KMS-11 (cell line): ENCODE results near the gene SEMA3D.

ENCODE experiments used
- H2AFZ ChIP-seq: fragments of 200-600 bp; sonication (generic); 2 replicates; pipeline ENCODE4 v1.6.1; 2016; ENCODE audit warnings: antibody characterized with exemption, mixed run types, low read depth
- H3K27ac ChIP-seq: fragments of 200-600 bp; sonication (generic); 2 replicates; pipeline ENCODE4 v1.6.1; 2016; ENCODE audit warnings: mild to moderate bottlenecking, mixed run types
- H3K27me3 ChIP-seq: fragments of 200-600 bp; sonication (generic); 2 replicates; pipeline ENCODE4 v1.6.1; 2017; ENCODE audit warnings: mild to moderate bottlenecking, low read depth, mixed run types, moderate library complexity; ENCODE audit not compliant: insufficient read depth
- H3K36me3 ChIP-seq: fragments of 200-600 bp; sonication (generic); 2 replicates; pipeline ENCODE4 v1.6.1; 2017; ENCODE audit warnings: mild to moderate bottlenecking, mixed run types; ENCODE audit not compliant: insufficient read depth
- H3K4me1 ChIP-seq: fragments of 200-600 bp; sonication (generic); 2 replicates; pipeline ENCODE4 v1.6.1; 2016; ENCODE audit warnings: mild to moderate bottlenecking, low read depth, mixed run types; ENCODE audit not compliant: poor library complexity, severe bottlenecking
- H3K4me2 ChIP-seq: fragments of 200-600 bp; sonication (generic); 2 replicates; pipeline ENCODE4 v1.7.0; 2016; ENCODE audit warnings: mild to moderate bottlenecking, mixed run types
- H3K4me3 ChIP-seq: fragments of 200-600 bp; sonication (generic); IDR thresholded peaks from 2 replicates; pipeline ENCODE4 v1.6.1; 2017; ENCODE audit warnings: low read depth, low read length, mixed read lengths; ENCODE audit not compliant: insufficient read depth
- H3K79me2 ChIP-seq: fragments of 200-600 bp; sonication (generic); 2 replicates; pipeline ENCODE4 v1.6.1; 2016; ENCODE audit warnings: low read depth, mixed run types; ENCODE audit not compliant: insufficient read depth
- H3K9ac ChIP-seq: fragments of 200-600 bp; sonication (generic); 2 replicates; pipeline ENCODE4 v1.6.1; 2016; ENCODE audit warnings: mild to moderate bottlenecking, mixed run types
- H4K20me1 ChIP-seq: fragments of 200-600 bp; sonication (generic); 2 replicates; pipeline ENCODE4 v1.6.1; 2016; ENCODE audit warnings: mild to moderate bottlenecking, mixed run types; ENCODE audit not compliant: insufficient read depth
- CTCF ChIP-seq: fragments of 200-600 bp; sonication (generic); conservative IDR thresholded peaks from 2 replicates; pipeline ENCODE4 v1.6.1; 2017; ENCODE audit warnings: low read depth, mild to moderate bottlenecking, antibody characterized with exemption, low read length, moderate library complexity, mixed read lengths

The SEMA3D gene

GRCh38 chr7:85023066-85023712 is 163.7 kb downstream of the SEMA3D start:
- no peak overlapping the region for H3K4me2 ChIP-seq
- H3K36me3 ChIP-seq: no peaks in the 10 kb centered on the region
- no peaks in the 10 kb centered on the region for H3K79me2 ChIP-seq
- no peaks in the 10 kb centered on the region for H3K27me3 ChIP-seq
- peak; percentile 87 for TF ChIP-seq CTCF
- no peak overlapping the region for H2AFZ ChIP-seq
- H3K4me3 ChIP-seq: no peak overlapping the region
- no peak overlapping the region for H3K9ac ChIP-seq
- H3K27ac ChIP-seq: no peak overlapping the region
- no peaks in the 10 kb centered on the region for H3K4me1 ChIP-seq
- no peaks in the 10 kb centered on the region for H4K20me1 ChIP-seq

- H3K27ac ChIP-seq: no peak overlapping the region
- no peak overlapping the region for H3K4me3 ChIP-seq
- no peak overlapping the region for H3K4me2 ChIP-seq
- H3K27me3 ChIP-seq: no peaks in the 10 kb centered on the region
- no peaks in the 10 kb centered on the region for H3K36me3 ChIP-seq
- H3K79me2 ChIP-seq: no peaks in the 10 kb centered on the region
- H3K4me1 ChIP-seq: no peaks in the 10 kb centered on the region
- H2AFZ ChIP-seq: no peak overlapping the region
- TF ChIP-seq CTCF: no peak
- no peaks in the 10 kb centered on the region for H4K20me1 ChIP-seq
- H3K9ac ChIP-seq: no peak overlapping the region
Measured at GRCh38 chr7:85022064-85022697, 164.7 kb downstream of the SEMA3D start.

- Histone ChIP-seq H3K4me1 (no peaks in the 10 kb centered on the region), H3K27ac (no peak overlapping the region), H3K36me3 (no peaks in the 10 kb centered on the region), H4K20me1 (no peaks in the 10 kb centered on the region), H3K4me2 (no peak overlapping the region), H3K9ac (no peak overlapping the region), H3K4me3 (no peak overlapping the region), H2AFZ (no peak overlapping the region), H3K79me2 (no peaks in the 10 kb centered on the region), H3K27me3 (no peaks in the 10 kb centered on the region)
- TF ChIP-seq CTCF: peak; percentile 67
Measured at GRCh38 chr7:85021101-85021704, 165.7 kb downstream of the SEMA3D start.

- TF ChIP-seq CTCF: no peak
- Histone ChIP-seq H3K9ac (no peak overlapping the region), H3K79me2 (no peaks in the 10 kb centered on the region), H3K4me2 (no peak overlapping the region), H3K27ac (no peak overlapping the region), H3K4me1 (no peaks in the 10 kb centered on the region), H3K27me3 (no peaks in the 10 kb centered on the region), H4K20me1 (no peaks in the 10 kb centered on the region), H3K36me3 (no peaks in the 10 kb centered on the region), H2AFZ (no peak overlapping the region), H3K4me3 (no peak overlapping the region)
Measured at GRCh38 chr7:85019778-85020177, 167.1 kb downstream of the SEMA3D start.
